T-helper 1 cell treated with Interleukin-12 subunit alpha and Interleukin-12 subunit beta and Interleukin-4 antibody, amounts not matched to agents 30 ng/mL and 1 ng/mL, for 36 hours (primary cell): ENCODE results near the gene CDK11B. TPM values are rescaled to one million over a fixed set of nuclear protein-coding genes. Genes with fewer than 3 reads are reported as not detected.
"Not testable (repeated sequence)": the region's sequence is repeated elsewhere in the genome, so short reads cannot be mapped to it uniquely, and the experiment has no call there.

ENCODE experiments used
- intact Hi-C: fragments of 100-400 bp; cut with micrococcal nuclease; formaldehyde crosslinking; loops from one replicate; pipeline ENCODE4 v1.15.1; 2024
- total RNA-seq: library from RNA; stranded (reverse); gene quantifications from 2 replicates; pipeline ENCODE4 v1.2.3, GENCODE V29; 2022

The CDK11B gene
- total RNA-seq, 1 donor from 2014 or later, result 33.2 TPM

DNA sequence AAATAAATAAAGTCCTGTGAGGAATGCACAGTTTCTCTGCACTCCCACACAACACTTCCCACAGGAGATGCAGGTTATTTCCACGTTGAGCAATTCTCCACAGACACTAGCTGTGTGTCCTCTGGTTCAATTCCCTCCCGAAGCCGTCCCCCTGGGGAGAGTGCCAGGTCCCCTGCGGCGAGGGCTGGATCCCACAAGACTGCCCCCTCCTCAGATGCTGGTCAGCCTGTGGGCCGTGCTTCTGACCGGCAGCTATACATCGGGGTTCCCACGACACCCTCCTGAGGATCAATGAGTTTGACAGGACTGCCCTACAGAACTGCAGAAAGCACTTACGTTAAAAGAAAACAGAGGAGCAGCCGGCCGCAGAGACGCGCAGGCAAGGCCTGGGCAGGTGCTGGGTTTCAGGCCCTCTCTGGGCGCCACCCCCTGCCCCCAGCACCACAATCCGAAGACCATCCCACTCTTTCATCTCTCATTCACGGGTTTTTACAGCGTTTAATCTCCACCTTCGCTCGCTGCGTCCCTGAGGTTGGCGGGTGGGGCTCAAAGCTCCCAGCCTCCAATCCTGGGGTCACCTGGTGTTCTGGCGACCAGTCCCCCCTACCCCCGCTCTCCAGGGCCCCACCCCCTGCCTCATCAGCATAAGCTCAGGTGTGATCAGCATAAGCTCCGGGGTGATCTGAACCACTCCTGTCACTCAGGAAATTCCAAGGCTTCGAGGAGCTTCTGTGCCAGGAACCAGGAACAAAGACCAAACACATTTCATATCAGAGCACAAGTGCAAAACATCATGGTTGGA, 24.5 kb upstream of the CDK11B start:
- intact Hi-C loops, result no loop called here

DNA sequence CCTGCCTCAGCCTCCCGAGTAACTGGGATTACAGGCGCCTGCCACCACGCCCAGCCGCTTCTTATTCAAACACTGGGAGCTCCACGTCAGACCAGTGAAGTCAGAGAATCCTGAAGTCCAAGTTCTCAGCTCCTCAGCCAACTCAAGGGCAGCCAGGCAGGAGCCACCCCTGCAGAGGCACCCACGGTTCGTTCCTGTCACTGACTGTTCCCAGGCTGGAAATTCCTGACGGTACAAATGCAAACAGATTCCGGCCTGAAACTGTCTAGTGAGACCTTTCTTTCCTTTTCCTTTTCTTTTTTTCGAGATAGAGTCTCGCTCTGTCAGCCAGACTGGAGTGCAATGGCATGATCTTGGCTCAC, 22.1 kb upstream of the CDK11B start:
- intact Hi-C loops, result no loop called here

DNA sequence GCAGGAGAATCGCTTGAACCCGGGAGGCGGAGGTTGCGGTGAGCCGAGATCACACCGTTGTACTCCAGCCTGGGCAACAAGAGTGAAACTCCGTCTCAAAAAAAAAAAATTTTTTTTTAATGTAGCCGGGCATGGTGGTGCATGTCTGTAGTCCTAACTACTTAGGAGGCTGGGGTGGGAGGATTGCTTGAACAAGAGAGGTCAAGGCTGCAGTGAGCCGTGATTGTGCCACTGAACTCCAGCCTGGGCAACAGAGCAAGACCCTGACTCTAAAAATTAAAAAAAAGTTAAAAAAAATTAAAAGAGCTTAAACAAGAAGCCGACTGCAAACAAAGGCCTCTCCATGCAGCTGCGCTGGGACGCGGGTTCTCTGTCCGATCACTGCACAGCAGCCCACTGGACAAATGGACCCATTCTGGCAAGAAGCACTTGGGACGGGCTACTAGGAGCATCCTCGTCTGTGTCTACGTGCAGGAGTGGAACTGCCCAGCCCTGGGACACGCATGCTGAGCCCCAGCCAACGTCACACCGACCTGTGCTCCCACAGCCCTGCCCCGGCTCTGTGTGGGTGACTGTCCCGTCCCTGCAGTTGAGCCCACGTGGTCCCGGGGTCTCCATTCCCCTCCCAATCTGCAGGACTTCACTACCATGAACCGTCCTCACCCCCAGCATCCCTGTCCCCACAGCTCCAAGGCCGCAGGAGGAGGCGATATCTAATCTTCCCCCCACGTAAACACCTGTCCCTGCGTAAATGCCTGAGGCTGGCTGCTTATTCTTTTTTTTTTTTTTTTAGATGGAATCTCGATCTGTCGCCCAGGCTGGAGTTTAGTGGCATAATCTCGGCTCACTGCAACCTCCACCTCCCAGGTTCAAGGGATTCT, 21.5 kb upstream of the CDK11B start:
- intact Hi-C loops, result no loop called here

DNA sequence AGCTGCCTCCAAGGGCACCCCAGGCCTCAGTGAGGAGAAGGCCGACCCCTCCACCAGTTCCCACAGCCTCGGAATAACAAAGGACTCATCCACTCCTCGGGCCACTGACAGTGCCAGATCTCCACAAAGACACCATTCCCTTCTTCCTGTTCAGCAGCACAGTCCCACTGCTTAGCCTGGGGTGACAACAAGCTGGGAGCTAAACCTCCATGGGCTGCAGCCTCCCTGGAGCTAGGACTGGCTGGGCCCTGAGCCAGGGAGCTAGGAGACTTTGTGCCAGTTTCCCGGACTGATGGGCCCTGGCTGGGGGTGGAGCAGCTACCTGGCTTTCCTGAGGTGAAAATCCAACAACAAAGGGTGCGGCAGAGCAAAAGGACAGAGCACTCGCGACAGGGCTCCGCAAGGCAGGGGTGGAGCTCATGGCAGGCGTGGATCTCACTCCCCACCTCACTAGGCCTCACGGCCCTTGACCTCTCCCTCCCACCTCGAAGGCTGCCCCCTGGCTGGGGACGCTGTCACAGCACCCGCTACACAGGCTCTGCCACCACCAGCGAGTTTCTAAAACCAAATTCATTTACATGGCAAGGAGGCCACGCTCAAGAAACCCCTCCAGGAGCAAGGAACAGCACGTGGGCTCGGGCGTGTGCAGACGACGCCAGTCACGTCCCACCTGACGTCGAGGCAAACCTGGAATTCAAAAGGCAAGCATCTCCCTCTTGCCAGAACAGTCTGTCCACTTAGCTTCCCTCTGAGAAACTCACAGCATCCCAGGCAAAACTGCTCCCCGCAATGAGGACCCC, 20.0 kb upstream of the CDK11B start:
- intact Hi-C loops, result no loop called here

DNA sequence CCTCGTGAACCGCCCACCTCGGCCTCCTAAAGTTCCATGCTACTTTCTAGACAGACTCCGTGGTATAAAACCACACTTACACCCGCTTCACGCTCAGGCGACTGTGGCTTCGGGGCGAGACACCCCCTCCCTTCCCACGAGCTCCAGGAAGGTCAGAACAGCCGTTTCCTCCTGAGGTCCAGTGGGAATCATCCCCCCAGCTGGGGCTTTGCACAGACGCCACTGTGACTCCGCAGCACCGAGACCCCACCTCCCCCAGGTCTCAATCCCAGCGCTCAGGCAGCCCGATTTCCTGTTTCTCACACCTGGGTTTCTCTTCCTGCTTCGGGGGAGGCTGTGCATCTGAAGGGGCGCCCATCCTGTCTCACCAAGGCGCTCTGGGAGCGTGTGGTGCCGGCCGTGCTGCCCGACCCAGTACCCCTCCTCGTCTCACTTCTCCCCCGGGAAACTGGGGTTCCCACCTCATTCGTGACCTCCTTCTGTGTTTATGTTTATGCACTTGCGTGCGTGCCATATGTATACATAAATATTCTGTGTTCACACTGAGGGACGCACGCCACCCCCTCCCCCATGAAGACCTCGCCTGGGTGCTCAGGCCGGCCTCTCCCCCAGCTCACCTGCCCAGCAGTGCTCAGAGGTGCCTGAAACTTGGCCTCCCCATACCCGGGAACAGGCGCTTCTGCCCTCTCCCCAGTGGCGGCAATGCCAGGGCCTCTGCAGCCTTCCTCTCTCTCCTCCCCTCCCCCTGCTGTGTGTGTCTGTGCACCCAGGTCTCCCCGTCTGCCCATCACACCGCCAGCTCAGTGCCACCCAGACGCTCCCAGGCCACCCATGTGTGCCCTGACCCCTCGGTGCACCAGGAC, 19.1 kb upstream of the CDK11B start:
- intact Hi-C loops, result no loop called here

DNA sequence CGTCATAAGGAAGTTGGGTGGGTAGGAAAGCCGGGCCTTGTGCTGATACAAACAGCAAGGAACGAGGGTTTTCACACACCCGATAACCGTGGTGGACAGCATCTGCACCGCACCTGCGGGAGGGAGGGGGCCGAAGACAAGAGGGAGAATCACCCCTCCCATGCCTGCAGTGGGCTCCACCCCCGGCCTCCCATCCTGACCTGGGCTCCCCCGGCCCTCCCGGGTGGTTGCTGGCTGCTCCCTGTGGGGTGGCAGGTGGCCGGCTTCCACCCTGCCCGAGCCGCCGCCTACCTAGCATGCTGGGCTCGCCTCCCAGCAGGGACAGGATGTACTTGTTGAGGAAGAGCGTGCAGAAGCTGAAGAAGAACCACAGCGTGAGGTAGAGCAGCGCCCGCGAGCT, 17.3 kb upstream of the CDK11B start:
- intact Hi-C loops, result not testable (repeated sequence)

DNA sequence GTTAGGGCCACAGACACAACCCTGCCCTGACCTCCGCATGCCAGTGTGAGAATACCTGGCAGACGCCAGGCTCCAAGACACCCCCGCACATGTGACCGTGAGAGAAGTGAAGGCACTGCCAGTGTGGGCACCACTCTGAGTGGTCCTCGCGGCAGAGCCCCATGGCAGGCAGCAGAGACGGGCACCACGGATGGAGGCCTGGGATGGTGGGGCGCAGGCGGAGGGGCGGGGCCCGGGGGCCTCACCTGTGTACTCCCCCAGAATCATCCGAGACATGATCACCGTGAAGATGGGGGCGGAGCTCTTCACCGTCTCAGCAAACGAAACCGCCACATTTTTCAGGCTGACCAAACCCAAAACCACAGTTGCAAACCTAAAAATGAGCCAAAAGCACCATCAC, 16.4 kb upstream of the CDK11B start:
- intact Hi-C loops, result not testable (repeated sequence)

DNA sequence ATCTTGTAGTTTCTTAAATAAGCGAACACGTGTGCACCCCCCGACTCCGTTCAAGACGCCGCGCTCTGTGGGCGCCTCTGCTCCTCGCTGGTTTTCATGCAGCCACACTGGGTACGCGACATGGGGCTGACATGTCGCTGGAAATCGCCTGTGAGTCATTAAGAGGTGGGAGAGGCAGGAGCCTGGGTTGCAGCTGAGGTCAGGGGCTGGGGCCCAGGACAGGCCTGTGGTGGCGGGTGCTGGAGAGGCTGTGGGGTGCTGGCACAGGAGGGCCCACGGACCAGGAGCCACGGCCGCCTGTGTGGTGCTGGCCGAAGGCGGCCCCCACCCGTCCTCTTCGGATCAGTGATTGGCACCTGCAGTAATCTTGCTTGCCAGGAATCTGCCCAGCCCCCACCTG, 16.0 kb upstream of the CDK11B start:
- intact Hi-C loops, result not testable (repeated sequence)

DNA sequence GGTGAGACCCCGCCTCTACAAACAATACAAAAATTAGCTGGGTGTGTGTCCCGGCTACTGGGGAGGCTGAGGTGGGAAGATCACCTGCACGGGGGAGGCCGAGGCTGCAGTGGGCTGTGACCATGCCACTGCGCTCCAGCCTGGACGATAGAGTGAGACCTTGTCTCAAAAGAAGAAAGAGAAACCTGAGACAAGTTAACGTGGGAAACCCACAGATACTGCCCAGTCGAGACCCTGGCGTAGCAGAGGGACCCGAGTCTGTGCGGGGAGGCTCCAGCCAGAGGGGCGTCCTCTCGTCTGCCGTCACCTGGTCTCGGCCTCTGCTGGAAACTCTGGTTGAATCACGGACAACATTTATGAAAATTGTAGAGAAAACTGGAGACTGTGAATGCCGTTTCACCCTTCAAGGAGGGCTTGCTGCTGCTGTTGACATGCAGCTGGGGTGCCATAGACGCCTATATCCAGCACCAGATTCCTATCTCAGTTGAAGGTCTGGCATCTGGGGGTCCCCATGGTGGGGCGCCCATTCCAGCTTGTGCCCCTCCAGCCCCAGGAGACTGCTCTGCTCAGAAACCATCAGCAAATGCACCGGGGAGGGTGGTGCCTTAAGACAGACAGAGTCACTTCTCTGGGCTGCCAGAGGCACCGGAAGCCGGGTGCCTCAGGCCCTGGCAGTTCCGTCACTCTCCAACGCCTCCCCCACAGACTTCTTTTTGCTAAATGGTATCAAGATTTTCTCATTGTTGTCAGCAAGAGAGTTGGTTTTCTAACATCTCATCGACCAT, 13.6 kb upstream of the CDK11B start:
- intact Hi-C loops, result no loop called here

DNA sequence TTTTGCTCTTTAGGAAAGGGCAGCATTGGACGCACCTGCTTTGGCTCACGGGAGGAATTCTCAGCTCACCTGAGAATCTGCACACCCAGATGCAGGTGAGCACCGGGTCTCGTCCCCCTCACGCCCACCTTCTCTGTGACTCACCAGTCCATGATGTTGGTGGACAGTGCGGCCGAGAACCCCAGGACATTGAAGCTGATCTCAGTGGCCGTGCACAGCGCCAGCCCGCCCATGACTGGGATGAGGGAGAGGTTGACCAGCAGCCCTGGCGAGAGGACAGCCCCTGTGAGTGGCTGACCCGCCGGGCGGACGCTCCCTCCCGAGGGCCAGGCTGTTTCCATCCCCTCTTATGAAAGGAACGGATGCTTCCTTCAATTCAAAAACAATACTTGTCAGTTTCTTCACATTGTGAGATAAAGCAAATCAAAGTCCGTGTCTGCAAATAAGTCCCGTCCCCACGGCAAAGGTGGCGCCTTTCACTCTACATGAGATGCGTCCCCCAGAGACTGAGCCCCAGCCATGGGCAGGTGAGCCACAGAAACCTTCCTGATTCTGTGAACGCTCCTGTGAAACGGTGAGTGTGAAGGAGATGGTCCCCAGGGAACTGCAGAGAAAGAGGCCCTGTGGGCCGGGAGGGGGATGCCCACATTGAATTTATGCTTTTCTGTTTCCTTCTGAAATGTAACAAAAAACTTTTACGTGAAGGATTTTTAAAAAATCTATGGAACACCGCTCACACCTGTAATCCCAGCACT, 12.7 kb upstream of the CDK11B start:
- intact Hi-C loops, result no loop called here

DNA sequence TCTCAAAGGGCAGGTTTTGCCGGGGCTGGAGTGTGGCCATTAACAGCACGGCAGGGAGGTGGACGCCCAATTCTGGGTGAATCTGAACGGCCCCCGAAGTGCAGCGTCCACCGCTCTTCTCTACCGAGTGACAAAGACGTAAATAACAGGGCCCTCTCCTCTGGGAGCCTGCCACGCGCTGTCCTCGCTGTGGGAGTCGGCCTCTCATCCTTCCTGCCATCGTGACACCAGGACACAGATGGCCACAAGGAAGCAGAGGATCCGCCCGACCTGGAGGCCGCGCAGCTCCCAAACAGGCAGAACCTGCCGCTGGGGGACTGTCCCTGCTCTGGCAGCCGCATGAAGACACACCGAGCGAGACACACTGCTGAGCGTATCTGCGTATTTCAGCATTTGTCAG, 12.1 kb upstream of the CDK11B start:
- intact Hi-C loops, result no loop called here

DNA sequence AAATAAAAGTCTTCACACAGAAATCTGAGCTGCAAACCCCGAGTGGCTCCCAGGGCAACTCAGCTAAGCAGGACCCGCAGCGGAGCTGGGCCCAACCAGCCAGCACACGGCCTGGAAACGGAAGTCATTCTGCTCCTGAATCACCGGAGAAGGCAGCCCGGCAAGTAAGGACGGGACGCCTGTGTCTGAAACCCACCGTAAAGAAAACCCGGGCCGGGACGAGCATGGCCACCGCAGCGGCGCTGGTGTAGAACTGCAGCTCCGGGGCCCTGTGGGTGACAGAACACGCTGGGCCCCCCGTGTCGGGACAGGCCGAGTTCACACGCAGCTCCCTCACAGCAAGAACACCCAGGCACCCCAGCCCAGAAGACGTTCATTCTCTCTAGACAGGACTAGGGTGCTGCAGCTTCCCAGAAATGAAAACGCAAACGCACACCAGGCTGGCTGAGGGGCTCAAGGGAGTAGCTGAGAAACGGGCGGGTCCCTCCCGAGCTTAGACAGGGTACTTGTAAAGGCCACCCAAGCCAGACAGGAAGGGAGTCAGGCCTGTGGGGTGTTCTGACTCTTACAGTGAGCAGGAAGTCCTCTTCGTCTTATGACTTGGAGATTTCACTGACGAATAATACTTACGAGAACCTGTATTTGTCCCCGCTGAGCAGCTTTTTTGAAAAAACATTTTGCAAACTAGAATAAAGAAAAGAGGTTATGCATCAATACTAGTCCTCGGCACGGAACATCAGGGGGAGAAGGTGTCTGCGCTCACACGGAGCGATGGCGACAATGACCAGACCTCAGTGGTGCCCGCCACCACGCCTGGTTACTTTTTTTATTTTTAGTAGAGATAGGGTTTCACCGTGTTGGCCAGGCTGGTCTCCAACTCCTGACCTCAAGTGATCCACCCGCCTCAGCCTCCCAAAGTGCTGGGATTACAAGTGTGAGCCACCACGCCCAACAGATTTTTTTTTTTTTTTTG, 10.9 kb upstream of the CDK11B start:
- intact Hi-C loops, result no loop called here

DNA sequence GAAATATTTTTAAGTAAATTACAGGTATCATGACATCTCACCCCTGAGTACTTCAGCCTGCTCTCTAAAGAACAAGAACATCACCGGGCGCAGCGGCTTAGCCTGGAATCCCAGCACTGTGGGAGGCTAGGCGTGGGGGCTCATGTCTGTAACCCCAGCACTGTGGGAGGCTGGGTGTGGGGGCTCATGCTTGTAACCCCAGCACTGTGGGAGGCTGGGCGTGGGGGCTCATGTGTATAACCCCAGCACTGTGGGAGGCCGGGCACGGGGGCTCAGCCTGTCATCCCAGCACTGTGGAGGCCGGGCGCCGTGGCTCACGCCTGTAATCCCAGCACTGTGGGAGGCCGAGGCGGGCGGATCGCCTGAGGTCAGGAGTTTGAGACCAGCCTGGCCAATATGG, 7.7 kb upstream of the CDK11B start:
- intact Hi-C loops, result no loop called here

DNA sequence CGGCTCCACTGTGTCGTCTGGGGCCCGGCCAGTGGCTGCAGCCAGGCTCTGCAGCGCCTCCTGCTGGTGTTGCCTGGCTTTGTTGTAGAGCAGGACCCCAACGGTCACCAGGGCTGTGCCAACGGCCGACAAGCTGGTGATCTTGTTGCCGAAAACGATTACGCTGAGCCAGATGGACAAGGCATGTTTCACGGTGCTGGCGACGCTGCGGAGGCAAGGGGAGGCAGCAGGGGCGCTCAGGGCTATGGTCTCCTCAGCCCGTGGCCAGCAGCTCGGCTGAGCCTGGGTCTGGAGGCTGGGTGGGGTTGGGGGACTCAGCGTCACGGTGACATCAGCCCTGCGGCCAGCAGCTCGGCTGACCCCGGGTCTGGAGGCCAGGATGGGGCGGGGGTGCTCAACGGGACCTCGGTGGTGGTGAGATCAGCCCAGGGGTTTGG, 7.0 kb upstream of the CDK11B start:
- intact Hi-C loops, result no loop called here

DNA sequence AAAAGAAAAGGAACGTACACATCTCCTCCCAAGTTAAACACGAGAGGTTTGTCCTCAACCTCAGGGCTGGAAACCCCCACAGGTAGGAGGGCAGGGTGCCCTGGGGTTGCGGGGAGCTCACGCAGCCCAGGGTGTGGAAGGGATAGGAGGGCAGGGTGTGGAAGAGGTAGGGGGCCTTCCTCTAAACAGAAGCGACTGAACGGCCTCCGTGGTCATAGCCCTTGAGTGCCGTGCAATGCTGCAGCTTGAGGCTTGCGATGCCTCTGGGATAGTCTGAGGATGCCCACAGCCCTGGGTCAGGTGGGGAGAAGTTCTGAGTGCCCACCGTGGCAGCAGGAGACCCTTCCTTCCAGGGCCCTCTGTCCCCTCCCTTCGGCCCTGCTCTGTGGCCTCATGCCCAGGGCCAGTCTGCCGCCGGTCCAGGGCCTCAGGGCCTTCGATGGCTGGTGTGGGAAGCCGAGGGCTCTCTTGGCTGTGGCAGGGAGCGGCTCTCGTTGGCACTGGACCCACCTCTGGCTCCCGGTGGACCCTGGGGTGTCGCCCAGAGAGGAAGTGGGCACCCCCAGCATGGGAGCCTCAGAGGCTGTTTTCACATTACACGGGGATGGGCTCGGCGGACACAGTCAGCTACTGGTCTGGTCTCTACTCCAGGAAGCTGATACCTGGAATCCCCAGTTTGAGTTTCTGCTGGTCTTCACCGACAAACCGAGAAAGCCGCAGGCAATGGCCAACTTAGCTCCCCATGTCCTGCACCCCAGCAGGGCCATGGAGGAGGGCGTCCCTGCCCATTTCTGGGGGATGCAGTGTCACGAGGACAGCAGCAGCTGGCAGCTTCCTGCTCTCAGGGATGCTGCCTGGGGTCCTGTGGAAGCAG, 6.4 kb upstream of the CDK11B start:
- intact Hi-C loops, result no loop called here

DNA sequence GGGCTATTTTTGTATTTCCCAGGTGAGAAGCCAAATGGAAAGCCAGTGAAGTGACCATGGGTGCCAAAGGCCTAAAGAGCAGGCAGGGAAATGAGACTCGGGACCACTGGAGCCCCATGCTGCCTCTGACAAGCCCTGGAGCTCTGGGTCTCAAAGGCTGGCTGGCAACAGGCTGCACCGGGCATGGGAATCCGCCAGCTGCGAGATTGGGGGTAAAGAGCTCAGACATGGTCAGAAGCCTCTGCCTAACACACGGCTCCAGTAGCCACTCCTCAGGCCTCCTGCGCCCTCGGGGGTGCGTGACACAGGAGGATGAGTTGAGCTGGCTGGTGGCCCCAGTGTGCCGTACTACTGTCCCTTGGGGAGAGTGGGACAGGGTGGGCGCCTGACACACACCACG, 5.5 kb upstream of the CDK11B start:
- intact Hi-C loops, result not testable (repeated sequence)
